ENCODE measurements around the gene RASGRP1. TPM values are rescaled to one million over a fixed set of nuclear protein-coding genes. Genes with fewer than 3 reads are reported as not detected.

The RASGRP1 gene
- total RNA-seq, 1 experiment from 2014 or later: 0.85 TPM

DNA sequence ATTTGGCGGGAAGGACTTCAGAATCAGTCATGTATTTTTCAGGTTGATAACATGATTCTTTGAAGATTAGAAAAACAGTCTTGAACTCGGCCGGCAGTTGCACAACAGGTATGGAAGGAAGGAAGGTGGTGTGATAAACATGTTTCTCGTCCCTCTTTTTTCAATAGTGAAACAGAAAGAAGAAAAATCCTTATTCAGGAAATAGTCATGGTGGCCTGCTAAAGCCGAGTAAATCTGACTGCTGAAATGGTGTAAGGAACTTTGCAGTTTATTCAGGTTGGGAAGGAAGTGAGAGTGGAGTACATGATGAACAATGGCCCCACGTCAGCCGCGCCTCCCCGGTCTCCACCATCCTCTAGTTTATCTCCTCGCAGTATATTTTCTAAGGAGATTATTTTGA lies 6.7 kb downstream of the RASGRP1 start:
- Histone ChIP-seq H2AFZ (ENCODE audit: low read length) (no peak overlapping the region), H3K14ac (ENCODE audit: insufficient read depth, low read length) (no peak overlapping the region), H3K9ac (ENCODE audit: extremely low read depth, insufficient read length, low read length) (no peak overlapping the region), H3K79me1 (ENCODE audit: insufficient read depth, low read depth, low read length, poor library complexity, severe bottlenecking) (no peaks in the 10 kb centered on the region), H2BK120ac (ENCODE audit: low read depth, low read length, poor library complexity, severe bottlenecking) (no peak overlapping the region), H3T11ph (ENCODE audit: low read length) (no peak overlapping the region), H3K4me1 (ENCODE audit: insufficient read depth, low read length) (no peaks in the 10 kb centered on the region), H4K91ac (ENCODE audit: insufficient read length, low read depth, low read length) (no peak overlapping the region), H2AK5ac (ENCODE audit: insufficient read length, low read length) (no peak overlapping the region), H2BK15ac (ENCODE audit: low read depth, low read length) (no peak overlapping the region), H3K9me3 (ENCODE audit: control insufficient read depth, low read depth, low read length) (no peaks in the 10 kb centered on the region), H4K8ac (replicated peaks; ENCODE audit: insufficient read length, low read depth, low read length) (no peak overlapping the region), H3K27ac (ENCODE audit: insufficient read length, low read depth, low read length) (no peak overlapping the region), H3K4ac (ENCODE audit: low read depth, low read length) (no peak overlapping the region), H2BK20ac (ENCODE audit: low read depth, low read length, poor library complexity, severe bottlenecking) (no peak overlapping the region), H3K79me2 (ENCODE audit: insufficient read depth, low read length) (no peaks in the 10 kb centered on the region), H2BK5ac (ENCODE audit: insufficient read length, low read length) (no peak overlapping the region), H3K4me2 (ENCODE audit: insufficient read depth, insufficient read length, low read length) (no peak overlapping the region), H3K27me3 (ENCODE audit: insufficient read depth, low read length) (no peaks in the 10 kb centered on the region), H4K5ac (ENCODE audit: insufficient read length, low read depth, low read length) (no peak overlapping the region), H2BK12ac (ENCODE audit: insufficient read length, low read depth, low read length) (no peak overlapping the region), H3K18ac (ENCODE audit: insufficient read length, low read depth, low read length) (no peak overlapping the region), H3K56ac (ENCODE audit: insufficient read length, low read depth, low read length) (no peak overlapping the region), H3K23ac (ENCODE audit: insufficient read length, low read depth, low read length) (no peak overlapping the region), H3K23me2 (ENCODE audit: insufficient read length, low read depth, low read length, poor library complexity, severe bottlenecking) (no peaks in the 10 kb centered on the region), H4K20me1 (ENCODE audit: control insufficient read depth, insufficient read depth, insufficient read length) (no peaks in the 10 kb centered on the region)
- no peak for DNase-seq
- no peak overlapping the region for H3K27ac Mint-ChIP-seq
- peaks cover 5% of the 10 kb centered on the region for H3K27me3 Mint-ChIP-seq (ENCODE audit: low read depth)
- H3K9me3 Mint-ChIP-seq: no peaks in the 10 kb centered on the region
- H3K36me3 Mint-ChIP-seq (ENCODE audit: insufficient read depth in 1 of 3, low read depth in 3 of 3): no peaks in the 10 kb centered on the region; a peak in 1 of 7 replicates
- TF ChIP-seq, protein P1, sequence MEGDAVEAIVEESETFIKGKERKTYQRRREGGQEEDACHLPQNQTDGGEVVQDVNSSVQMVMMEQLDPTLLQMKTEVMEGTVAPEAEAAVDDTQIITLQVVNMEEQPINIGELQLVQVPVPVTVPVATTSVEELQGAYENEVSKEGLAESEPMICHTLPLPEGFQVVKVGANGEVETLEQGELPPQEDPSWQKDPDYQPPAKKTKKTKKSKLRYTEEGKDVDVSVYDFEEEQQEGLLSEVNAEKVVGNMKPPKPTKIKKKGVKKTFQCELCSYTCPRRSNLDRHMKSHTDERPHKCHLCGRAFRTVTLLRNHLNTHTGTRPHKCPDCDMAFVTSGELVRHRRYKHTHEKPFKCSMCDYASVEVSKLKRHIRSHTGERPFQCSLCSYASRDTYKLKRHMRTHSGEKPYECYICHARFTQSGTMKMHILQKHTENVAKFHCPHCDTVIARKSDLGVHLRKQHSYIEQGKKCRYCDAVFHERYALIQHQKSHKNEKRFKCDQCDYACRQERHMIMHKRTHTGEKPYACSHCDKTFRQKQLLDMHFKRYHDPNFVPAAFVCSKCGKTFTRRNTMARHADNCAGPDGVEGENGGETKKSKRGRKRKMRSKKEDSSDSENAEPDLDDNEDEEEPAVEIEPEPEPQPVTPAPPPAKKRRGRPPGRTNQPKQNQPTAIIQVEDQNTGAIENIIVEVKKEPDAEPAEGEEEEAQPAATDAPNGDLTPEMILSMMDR (conservative IDR thresholded peaks at IDR 0.05): no peak
- peaks cover 6 to 11% of the 10 kb centered on the region in 2 experiments for H3K4me1 Mint-ChIP-seq
- WGBS (ENCODE audit: extremely low coverage, insufficient read length, low lambda C conversion rate): no CpG with 5 or more reads among the region's 10 CpGs
- H3K4me3 Mint-ChIP-seq: no peak overlapping the region
